HG03066 (cell line): Measurements from ENCODE around the gene BCDIN3D.

Source experiments
- ATAC-seq: cut with Tn5 transposase; IDR thresholded peaks from one replicate; pipeline ENCODE4 v1.9.1; 2021; ENCODE audit warnings: low read depth; ENCODE audit not compliant: unreplicated experiment

The BCDIN3D gene

DNA sequence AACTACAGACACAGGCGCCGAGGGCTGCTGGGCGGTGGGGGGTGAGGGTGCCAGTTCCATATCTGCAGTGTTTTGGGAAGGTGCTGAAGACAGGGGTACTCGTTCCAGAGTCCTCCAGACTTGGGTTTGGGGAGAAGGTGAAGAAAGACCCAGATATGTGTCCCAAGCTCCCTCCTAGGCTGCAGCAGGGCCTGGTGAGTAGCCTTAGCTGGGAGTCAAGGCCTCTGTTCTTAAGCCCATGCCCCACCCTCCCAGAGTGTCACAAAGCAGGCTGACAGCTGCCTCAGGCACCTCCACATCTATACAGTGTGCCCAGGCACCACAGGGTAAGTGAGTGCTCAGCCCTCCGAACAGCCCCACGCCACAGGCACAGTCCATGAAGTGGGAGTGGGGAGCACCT lies 19.0 kb downstream of the BCDIN3D start:
- ATAC-seq = no peak

DNA sequence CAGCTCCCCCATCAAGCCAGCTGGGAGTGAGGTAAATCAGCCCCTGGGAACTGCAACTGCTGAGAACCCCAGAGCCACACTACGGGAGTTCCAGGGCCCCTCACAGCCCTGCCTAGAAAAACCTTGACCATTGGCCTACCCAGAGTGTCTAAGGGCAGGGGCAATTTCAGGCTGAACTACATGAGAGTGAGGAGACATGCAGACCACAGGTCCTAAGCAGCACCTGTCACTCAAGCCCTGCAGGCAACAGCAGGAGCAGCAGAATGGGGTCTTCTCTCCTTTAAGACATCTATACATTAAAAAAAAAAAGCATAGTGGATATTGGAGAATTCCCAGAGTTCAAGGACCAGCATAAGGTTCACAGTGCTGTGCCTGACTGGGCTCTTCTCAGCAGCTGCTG lies 19.6 kb downstream of the BCDIN3D start:
- ATAC-seq = no peak

DNA sequence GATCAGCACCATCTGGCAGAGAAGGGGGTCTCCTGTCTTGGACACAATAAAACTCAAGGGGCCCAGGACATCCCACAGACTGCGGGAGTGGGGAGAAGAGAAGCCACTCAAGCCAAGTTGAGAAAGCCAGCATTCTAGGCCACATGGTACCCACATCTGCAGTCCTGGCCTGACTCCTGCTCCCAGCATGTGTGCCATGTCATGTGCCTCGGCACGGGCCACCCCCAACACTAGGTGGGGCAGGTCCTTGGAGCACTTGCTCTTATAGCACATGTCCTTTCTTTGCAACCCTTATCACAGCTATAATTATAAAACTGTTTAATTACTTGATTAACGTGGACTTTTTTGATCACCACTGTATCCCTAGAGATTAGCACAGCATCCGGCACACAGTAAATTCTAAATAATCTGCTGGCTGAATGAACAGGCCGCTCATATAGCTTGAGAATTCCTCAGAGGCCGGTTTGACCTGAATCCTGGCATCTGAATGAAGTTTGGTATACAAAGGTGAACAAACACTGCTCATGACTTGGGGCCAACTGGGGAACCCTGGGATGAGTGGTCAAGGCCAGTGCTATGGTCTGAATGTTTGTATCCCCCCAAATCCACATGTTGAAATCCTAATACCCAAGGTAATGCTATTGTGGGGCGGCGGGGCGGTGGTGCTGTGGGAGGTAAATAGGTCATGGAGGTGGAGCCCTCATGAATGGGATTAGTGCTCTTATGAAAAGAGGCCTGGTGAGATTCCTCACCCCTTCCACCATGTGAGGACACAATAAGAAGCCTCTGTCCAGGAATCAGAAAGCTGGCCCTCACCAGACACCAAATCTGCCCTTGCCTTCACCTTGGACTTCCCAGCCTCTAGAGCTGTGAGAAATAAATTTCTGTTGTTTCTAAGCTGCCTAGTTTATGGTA lies 21.3 kb downstream of the BCDIN3D start:
- ATAC-seq = no peak

DNA sequence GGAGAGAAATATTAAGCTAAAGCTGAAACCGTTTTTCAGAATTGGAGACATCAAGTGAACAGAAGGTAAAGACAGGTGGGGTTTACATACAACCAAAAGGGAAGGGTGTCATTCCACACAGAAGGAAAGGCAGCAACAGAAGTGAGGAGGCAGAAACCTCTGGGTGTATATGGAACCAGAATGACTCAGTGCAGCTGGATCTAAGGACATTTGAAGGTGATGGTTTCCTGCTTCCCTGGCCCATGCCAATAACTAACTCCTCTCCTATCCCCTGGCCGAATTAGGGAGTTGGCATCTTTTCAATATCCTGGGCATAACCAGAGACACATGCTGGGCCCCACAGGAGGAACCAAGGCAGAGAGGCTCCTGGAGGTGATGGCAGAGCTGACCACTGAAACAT lies 23.1 kb downstream of the BCDIN3D start:
- ATAC-seq = no peak

DNA sequence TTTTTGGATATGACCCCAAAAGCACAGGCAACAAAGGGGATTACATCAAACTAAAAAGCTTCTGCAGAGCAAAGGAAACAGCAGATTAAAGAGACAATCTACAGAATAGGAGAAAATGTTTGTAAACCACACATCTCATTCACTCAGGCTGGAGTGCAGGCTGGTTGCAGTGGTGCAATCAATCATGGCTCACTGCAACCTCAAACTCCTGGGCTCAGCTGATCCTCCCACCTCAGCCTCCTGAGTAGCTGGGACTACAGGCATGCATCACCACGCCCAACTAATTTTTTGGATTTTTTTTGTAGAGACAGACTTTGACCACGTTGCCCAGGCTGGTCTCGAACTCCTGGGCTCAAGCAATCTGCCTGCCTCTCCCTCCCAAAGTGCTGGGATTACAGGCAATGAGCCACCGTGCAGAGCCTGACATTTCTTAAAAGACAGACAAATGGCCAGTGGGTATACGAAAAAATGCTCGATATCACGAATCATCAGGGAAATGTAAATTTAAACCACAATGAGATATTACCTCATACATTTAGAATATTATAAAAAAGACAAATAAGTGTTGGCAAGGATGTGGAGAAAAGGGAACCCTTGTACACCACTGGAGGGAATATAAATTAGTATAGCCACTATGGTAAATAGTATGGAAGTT lies 24.5 kb downstream of the BCDIN3D start:
- no peak for ATAC-seq

DNA sequence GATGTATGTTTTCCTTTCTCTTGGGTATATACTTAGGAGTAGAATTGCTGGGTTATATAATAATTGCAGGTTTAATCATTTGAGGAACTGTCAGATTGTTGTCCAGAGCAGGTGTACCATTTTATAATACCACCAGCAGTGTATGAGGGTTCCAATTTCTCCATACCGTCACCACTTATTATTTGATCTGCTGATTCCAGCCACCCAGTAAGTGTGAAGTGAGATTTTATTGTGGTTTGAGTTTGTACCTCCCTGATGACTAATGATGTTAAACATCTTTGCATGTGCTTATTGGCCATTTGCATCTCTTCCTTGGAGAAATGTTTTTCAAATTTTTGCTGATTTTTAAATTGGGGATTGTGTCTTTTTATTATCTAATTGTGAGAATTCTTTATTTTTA lies 29.8 kb downstream of the BCDIN3D start:
- ATAC-seq = no peak

DNA sequence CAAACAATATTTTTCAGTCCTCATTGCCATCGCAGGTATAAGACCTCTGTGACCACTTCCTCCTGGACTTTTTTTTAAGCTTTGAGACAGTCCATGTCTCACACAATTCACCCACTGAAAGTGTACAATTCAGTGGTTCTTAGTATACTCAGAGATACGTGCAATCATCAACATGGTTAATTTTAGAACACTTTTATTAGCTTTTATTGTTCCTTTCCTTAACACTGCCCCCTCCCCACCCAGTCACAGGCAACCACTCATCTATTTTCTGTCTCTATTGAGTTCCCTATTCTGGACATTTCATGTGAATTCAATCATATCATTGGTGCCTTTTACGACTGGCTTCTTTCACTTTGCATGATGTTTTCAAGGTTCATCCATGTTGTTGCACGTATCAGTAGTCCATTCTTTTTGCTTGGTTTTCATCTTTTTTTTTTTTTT lies 30.9 kb downstream of the BCDIN3D start:
- no peak for ATAC-seq

DNA sequence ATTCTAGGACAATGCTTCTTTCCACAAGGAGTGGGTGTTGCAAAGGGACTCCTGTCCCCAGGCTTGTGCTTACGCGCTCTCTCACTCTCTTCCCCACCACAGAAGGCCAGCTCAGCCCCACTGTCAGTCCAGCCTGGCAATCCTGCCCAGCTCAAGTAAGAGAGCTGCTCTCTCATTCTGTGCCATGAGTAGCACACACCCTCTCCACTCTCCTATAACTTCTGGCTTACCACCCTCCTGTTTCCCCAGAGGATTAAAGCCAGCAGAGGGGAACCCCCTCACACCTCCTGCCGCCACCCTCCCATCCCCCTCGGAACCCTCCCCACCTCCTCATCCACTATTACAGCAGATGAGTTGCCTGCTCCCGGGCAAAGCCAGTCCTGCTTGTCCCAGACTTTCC lies 31.8 kb downstream of the BCDIN3D start:
- ATAC-seq = no peak

DNA sequence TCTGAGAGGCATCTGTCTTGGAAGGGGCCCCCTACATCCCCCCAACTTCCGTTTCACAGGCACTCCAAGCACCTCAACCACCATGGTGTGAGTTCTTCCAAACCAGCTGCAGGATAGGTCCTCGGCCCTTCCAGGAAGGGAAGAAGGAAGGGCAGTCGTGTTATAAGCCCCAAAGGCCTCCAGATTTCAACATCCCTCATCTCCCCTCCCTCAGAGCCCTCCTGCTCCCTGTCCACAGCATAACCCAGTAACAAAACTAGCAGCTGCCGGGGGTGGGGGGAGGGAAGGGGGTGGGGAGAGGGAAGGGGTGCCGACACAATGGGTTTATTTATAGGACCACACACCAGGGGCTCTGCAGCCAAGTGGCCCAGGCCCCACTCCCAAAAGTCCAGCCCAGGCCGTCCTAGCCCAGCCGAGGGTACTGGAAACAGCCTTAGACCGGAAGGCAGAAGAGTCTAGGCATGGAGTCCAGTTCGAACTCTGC lies 33.0 kb downstream of the BCDIN3D start:
- no peak for ATAC-seq

DNA sequence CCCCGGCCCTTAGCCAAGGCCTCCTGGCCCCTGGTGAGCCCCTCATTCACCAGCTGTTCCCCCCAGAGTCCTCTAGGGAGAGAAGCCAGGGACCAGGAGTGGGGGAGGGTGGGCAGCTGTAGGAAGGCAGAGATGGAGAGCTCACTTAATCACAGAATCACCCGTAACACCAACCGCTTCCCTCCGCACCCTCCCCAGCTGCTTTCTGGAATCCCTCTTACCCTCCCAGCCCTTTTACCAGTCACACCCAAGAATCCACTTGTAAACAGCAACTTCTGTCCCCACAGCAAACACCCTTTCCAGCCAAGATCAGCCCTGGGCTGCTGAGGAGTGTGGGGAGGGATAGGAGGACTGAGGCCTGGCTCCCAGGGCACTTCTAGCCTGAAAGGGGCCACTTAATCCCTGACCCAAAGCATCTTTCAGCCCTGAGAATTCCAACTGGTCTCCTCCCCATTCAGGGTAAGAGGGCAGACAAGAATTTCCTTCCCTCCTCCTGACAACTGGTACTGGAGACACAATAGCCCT lies 33.5 kb downstream of the BCDIN3D start:
- no peak for ATAC-seq

DNA sequence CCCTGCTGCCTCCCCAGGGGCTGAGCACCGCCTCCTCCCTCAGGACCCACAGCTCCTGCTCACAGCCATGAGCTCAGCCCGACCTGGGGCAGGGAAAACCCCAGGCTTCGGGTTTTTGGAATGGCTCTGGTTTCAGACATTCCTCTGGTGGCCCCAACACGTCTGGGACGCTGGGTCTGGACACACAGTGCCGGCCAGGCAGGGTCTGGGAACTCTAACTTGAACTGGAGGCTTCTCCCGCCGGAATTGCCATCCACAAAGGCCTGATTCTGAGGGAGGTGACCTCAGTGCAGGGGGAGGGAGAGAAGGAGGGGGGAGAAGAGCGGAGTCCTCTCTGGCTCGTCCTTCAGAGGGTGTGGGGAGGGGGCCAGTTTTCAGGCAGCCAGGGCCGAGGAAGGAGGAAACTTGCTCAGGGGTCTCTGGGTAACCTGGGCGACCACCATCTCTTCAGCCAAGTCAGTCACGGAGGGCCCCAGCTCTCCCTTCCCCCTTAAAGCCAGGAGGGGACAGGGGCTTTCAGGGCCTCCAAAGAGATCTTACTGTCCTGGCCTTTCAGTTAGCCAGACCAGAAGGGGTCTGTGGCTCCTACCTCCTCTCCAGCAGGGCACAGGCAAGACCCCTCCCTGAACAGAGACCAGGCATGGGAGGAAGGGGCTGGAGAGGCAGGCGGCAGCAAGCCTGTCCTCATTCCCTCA lies 34.1 kb downstream of the BCDIN3D start:
- no peak for ATAC-seq

DNA sequence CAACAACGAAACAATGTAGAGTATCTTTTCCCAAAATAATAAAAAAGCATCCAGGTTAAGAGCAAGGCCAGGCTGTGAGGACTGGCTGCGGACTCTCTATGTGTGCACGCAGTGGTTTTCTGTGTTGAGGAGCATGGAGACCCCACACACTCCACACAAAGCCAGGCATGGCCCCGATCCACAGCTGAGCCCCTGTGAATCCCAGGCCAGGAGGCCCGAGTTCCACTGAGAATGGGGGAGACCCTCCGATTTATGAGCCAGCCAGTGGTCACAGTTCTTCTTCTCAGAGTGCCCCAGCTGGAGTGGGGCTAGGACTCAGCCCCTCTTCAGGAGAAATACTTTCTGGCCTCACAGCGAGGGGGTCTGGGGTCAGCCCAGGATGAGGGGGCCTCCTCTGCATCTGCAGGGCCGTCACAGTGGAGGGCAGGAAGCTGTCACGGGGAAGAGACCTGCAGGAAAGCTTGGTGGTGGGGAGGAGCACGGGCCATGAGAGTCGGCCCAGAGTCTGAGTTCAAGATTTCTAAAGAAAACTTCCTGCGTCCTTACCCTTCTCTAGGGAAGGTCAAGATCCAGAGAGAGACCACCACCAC lies 34.8 kb downstream of the BCDIN3D start:
- ATAC-seq = no peak

DNA sequence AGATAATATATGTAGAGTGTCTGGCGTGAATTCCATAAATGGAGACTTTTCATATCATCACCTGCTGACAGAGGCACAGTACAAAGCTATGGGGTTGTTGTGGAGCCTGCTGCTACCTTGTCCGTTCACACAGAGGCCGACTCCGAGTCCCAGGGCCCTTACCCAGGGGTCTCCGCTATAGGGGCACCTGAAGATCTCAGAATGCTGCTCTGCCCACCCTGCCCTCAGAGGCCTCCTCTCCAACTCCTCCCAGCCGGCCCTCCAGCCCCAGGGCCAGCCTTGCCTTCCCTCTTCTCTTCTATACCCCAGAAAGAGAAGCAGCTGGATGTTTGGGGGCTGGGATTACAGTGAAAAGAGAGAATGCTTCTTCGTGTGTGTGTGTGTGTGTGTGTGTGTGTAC lies 36.0 kb downstream of the BCDIN3D start:
- no peak for ATAC-seq

DNA sequence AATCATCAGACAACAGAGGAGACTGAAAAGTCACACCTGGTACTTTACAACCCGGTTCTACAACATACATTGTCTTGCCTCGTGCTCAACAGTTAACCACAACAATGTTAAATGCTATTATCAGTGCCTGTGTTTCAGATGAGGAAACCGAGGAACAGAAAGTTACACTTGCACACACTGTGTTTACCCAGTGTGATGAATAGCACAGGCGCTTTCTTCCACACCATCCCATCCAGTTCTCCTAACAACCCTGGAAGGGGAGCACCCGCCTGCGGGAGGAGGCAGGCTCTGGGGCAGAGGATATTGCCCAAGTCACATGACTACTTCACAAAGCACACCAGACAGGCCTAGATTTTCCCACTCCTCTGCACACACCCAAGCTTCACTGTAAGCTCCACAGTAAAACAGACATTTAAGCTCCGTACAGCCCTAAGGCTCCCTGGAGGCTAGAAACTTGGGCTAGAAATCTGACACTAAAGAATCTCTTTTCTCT lies 36.5 kb downstream of the BCDIN3D start:
- ATAC-seq = no peak

DNA sequence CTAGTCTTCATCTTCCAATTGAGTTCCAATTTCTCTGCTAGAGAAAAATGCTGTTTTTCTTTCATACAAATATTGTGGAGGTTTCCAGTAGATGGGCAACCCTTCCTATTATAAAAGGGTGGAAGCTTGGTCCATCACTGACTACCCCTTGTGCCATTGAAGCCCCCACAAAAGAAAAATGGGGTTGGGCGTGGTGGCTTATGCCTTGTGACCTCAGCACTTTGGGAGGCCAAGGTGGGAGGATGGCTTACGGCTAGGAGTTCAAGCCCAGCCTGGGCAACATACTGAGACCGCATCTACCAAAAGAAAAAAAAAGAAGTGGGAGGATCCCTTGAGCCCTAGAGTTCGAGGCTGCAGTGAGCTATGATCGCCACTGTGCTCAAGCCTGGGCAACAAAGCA lies 37.5 kb downstream of the BCDIN3D start:
- no peak for ATAC-seq

DNA sequence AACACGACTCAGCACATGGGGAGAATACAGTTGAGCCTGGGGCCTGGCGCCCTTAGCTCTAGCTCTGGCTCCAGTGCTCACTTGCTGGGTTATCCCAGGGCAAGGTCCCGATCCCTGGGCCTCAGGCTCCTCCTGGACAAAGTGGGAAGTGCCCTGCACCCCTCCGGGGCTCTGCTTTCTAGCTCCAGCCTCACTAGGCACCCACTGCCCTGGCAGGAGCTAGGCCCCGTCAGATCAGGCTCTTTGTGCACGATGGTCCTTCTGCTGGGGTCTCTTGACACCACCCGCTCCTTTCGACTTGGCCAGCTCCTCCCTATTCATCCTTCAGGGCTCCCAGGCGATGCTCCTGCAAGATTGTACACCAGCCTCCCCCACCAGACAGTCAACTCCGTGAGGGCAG lies 38.1 kb downstream of the BCDIN3D start:
- no peak for ATAC-seq

DNA sequence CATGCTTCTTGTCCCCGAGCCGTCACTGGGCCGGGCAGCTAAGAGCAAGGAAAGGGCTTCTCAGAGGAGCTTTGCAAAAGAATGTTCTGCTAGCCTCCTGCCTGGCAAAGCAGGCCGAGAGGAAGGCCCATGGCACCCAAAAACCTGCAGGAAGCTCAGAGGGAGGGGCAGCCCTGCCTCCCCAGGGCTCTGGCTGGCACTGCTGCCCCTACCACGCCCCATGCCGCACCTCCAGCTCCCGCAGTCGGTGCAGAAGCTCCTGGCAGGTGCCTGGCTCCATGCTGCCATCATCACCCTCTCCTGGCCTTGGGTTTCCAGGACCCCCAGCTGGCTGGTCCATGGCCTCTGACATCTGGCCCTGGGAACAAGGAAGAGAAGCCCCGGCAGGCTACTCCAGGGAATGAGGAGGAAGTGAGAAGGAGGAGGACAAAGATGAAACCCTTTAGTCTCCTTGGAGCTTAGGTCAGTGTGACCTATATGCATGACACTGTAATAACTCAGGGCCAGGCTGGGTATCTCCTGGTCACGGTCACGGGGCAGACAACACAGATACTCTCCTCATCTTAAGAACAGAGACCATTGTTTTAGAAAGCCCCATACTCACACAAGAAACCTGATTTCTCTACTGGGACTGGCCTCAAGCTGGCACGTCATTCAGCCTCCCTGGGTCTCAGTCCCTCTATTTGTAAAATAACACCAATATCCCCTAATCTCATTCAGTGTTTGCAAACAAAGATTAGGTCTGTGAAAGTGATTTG lies 39.0 kb downstream of the BCDIN3D start:
- no peak for ATAC-seq

DNA sequence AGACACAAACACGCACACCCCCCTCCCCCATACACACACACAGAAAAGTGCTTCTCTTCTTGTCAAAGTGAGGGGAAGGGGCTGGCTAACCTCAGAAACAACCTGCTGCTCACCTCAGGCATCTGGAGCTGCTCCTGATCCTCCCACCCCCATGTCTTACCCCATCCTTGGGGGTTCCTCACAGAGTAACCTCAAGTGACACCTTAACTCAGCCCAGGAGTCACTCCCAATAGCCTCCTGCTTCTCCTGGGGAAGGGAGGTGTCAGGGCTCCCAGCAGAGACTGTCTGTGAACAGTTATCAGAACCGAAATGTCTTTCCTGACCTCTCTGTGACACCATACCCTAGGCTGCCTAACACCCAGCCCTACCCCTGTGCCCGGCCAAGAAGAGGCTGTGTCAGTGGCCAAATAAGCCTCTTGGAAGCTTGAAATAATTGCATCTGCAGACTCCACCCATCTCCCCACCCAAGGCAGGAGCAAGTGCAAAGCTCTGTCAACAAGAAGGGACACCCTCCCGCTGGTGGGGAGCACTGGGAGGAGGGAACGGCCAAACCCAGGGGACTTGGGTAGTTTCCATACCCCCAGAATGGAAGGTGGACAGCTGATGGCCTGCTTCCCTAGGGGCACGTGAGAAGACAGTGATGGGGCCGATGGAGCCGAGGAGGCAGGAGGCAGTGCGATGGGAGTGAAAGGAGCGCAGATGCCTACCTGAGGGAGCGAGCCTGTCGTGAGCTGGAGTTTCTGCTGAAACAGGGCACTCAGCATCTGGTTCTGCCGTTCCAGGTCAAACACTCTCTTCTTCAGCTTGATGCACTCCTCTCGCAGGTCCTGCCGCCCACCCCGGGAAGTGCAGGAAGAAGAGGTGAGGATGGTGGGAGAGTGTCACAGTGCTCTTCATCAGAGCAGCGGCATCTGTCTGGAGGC lies 41.5 kb downstream of the BCDIN3D start:
- no peak for ATAC-seq
